HepG2 (cell line): ENCODE results near the gene BCL2A1. TPM values are rescaled to one million over a fixed set of nuclear protein-coding genes. Genes with fewer than 3 reads are reported as not detected.

Experiments
- ATAC-seq: fragments of 200-7000 bp; cut with Tn5 transposase; 3 replicates; pipeline ENCODE4 v1.9.1; 2020; ENCODE audit warnings: mild to moderate bottlenecking, moderate library complexity
- BruUV-seq: library from RNA; stranded (reverse); fragments of 400-500 nt; replicated peaks from 2 replicates; lab custom pipeline; 2021; lab: Mats Ljungman, UMichigan
- CTCF ChIA-PET: fragments of 300-600 bp; formaldehyde crosslinking; extraction: SDS; loops from one replicate; lab custom pipeline; 2021; ENCODE audit warnings: low total read pairs, inconsistent platforms, low intra/inter-chr PET ratio; lab: Yijun Ruan, JAX
- POLR2A ChIA-PET: fragments of 350-600 bp; sonication (Branson Sonifier 250); formaldehyde crosslinking; loops from one replicate; lab custom pipeline; 2020; ENCODE audit warnings: antibody characterized with exemption, inconsistent platforms; lab: Yijun Ruan, JAX
- DNase-seq: peaks from one replicate; pipeline ENCODE4 v3.0.0-alpha.2; 2015; ENCODE audit warnings: low spot score
- FAIRE-seq: peaks from 3 replicates; lab custom pipeline; 2011; peaks lifted over from hg19 to GRCh38; lab: Jason Lieb, UNC
- H2AFZ ChIP-seq: one replicate; pipeline ENCODE4 v1.6.1; 2011; ENCODE audit warnings: low read length, inconsistent platforms
- H3K27ac ChIP-seq: fragments of 300-600 bp; 3 replicates; pipeline ENCODE4 v1.8.0; 2011; ENCODE audit warnings: mixed run types, mild to moderate bottlenecking, mixed read lengths, low read length, inconsistent platforms; ENCODE audit not compliant: insufficient read depth; ENCODE audit errors: extremely low read length
- H3K27me3 ChIP-seq, 2 experiments: fragments of 200-600 bp in 1 of 2; 2 replicates in 1 of 2; 3 replicates in 1 of 2; pipeline versions ENCODE4 v1.6.0 to v1.8.0; 2011; ENCODE audit warnings: low read length in 2 of 2, mild to moderate bottlenecking in 2 of 2, moderate library complexity in 2 of 2, inconsistent platforms in 1 of 2; ENCODE audit not compliant: insufficient read depth in 2 of 2, control insufficient read depth in 1 of 2
- H3K36me3 ChIP-seq, 2 experiments: fragments of 200-600 bp in 1 of 2; replicated peaks in 1 of 2; 2 replicates in 1 of 2; 3 replicates in 1 of 2; pipeline versions ENCODE4 v1.5.1 to v1.8.0; 2011; ENCODE audit warnings: low read length in 2 of 2, inconsistent platforms in 1 of 2; ENCODE audit not compliant: insufficient read depth in 2 of 2, control insufficient read depth in 1 of 2
- H3K4me1 ChIP-seq: 2 replicates; pipeline ENCODE4 v1.5.1; 2012; ENCODE audit warnings: low read length, inconsistent platforms; ENCODE audit not compliant: insufficient read depth
- H3K4me2 ChIP-seq: 2 replicates; pipeline ENCODE4 v1.6.0; 2011; ENCODE audit warnings: low read depth, low read length, inconsistent platforms
- H3K4me3 ChIP-seq, 3 experiments: fragments of 200-600 bp in 1 of 3; sonication (generic), shearing (Covaris generic) in 1 of 3; replicated peaks in 1 of 3; 2 replicates each; pipeline ENCODE4 v1.5.1; 2011 to 2016; ENCODE audit warnings: low read length in 3 of 3, inconsistent platforms in 2 of 3, low read depth in 2 of 3, mild to moderate bottlenecking in 2 of 3, control low read depth in 1 of 3, mixed read lengths in 1 of 3; ENCODE audit not compliant: insufficient read depth in 1 of 3
- H3K79me2 ChIP-seq: one replicate; pipeline ENCODE4 v1.6.1; 2011; ENCODE audit warnings: low read length, inconsistent platforms; ENCODE audit not compliant: insufficient read depth
- H3K9ac ChIP-seq: 2 replicates; pipeline ENCODE4 v1.6.0; 2011; ENCODE audit warnings: mild to moderate bottlenecking, low read depth, low read length, inconsistent platforms; ENCODE audit not compliant: insufficient read depth
- H3K9me3 ChIP-seq: 2 replicates; pipeline ENCODE4 v1.5.1; 2012; ENCODE audit warnings: mild to moderate bottlenecking, low read length
- H4K20me1 ChIP-seq: 2 replicates; pipeline ENCODE4 v1.6.0; 2011; ENCODE audit warnings: inconsistent platforms, mild to moderate bottlenecking, low read length, moderate library complexity; ENCODE audit not compliant: insufficient read depth
- ATF5 ChIP-seq: sonication (generic); formaldehyde crosslinking; IDR thresholded peaks from 2 replicates; pipeline ENCODE4 v1.4.0; 2020; ENCODE audit warnings: mild to moderate bottlenecking, low read depth, missing genetic modification reagents
- HIC2 ChIP-seq: sonication (generic); formaldehyde crosslinking; IDR thresholded peaks from 2 replicates; pipeline ENCODE4 v1.9.0; 2022; ENCODE audit warnings: low read depth, missing genetic modification reagents
- MED1 ChIP-seq: sonication (generic); formaldehyde crosslinking; IDR thresholded peaks from 2 replicates; pipeline ENCODE4 v1.4.0; 2020; ENCODE audit warnings: missing genetic modification reagents
- MTF2 ChIP-seq: sonication (generic); formaldehyde crosslinking; IDR thresholded peaks from 2 replicates; pipeline ENCODE4 v1.5.0; 2020; ENCODE audit warnings: missing genetic modification reagents, borderline replicate concordance
- NR3C1 ChIP-seq: sonication (generic); formaldehyde crosslinking; IDR thresholded peaks from 2 replicates; pipeline ENCODE4 v1.4.0; 2020; ENCODE audit warnings: missing genetic modification reagents
- RBAK ChIP-seq: sonication (generic); formaldehyde crosslinking; IDR thresholded peaks from 2 replicates; pipeline ENCODE4 v1.5.1; 2020; ENCODE audit warnings: mild to moderate bottlenecking, missing genetic modification reagents
- SIN3A ChIP-seq: IDR thresholded peaks from 2 replicates; pipeline ENCODE4 v1.6.1; 2011; ENCODE audit warnings: low read depth, mild to moderate bottlenecking, control low read depth, low read length, borderline replicate concordance
- TCF7L2 ChIP-seq: IDR thresholded peaks from 2 replicates; pipeline ENCODE4 v1.6.1; 2011; ENCODE audit warnings: mild to moderate bottlenecking, low read depth, low read length, moderate library complexity
- TGIF2 ChIP-seq: IDR thresholded peaks from 2 replicates; pipeline ENCODE4 v1.6.1; 2016; ENCODE audit warnings: control low read depth, missing compliant biosample characterization
- TRAFD1 ChIP-seq: sonication (generic); formaldehyde crosslinking; IDR thresholded peaks from 2 replicates; pipeline ENCODE4 v1.5.1; 2020; ENCODE audit warnings: missing genetic modification reagents, mild to moderate bottlenecking, borderline replicate concordance
- ZFP37 ChIP-seq: sonication (generic); formaldehyde crosslinking; IDR thresholded peaks from 2 replicates; pipeline ENCODE4 v1.4.0; 2020; ENCODE audit warnings: missing genetic modification reagents, borderline replicate concordance
- ZNF296 ChIP-seq: sonication (generic); formaldehyde crosslinking; conservative IDR thresholded peaks from 2 replicates; pipeline ENCODE4 v1.5.0; 2020; ENCODE audit warnings: mild to moderate bottlenecking, missing genetic modification reagents
- ZNF484 ChIP-seq: sonication (generic); formaldehyde crosslinking; IDR thresholded peaks from 2 replicates; pipeline ENCODE4 v1.5.1; 2020; ENCODE audit warnings: mild to moderate bottlenecking, low read depth, missing genetic modification reagents, borderline replicate concordance
- ZNF574 ChIP-seq: sonication (generic); formaldehyde crosslinking; IDR thresholded peaks from 2 replicates; pipeline ENCODE4 v1.4.0; 2020; ENCODE audit warnings: missing genetic modification reagents
- ZNF580 ChIP-seq: IDR thresholded peaks from 2 replicates; pipeline ENCODE4 v1.6.1; 2016; ENCODE audit warnings: low read depth, borderline replicate concordance
- ZSCAN20 ChIP-seq: sonication (generic); formaldehyde crosslinking; IDR thresholded peaks from 2 replicates; pipeline ENCODE4 v1.4.0; 2020; ENCODE audit warnings: missing genetic modification reagents, mild to moderate bottlenecking, borderline replicate concordance
- ZZZ3 ChIP-seq: sonication (generic); formaldehyde crosslinking; IDR thresholded peaks from 2 replicates; pipeline ENCODE4 v1.4.0; 2020; ENCODE audit warnings: missing genetic modification reagents, mild to moderate bottlenecking, borderline replicate concordance
- WGBS: methylation state at CpG from one replicate; pipeline ENCODE4 v1.1.6; 2017; ENCODE audit warnings: low lambda C conversion rate; 5-methylcytosine and 5-hydroxymethylcytosine counted together
- in situ Hi-C: cut with HindIII; loops from 2 replicates; pipeline ENCODE4 v1.10.0; 2017; ENCODE audit warnings: low pct_unique_long_range_greater_than_20kb; ENCODE audit not compliant: extremely low pct_ligation_motif_present
- intact Hi-C: fragments of 100-400 bp; cut with micrococcal nuclease; formaldehyde crosslinking; loops from one replicate; pipeline ENCODE4 v1.10.0; 2022; ENCODE audit not compliant: unreplicated experiment
- polyA plus RNA-seq, 8 experiments: library from polyadenylated mRNA; depleted of rRNA in 3 of 8; stranded (reverse) in 7 of 8; unstranded in 1 of 8; fragments of >200 nt; fragmentation: Illumina TruSeq in 4 of 8; extraction: Trizol in 4 of 8; gene quantifications; 2 replicates each; pipeline versions ENCODE4 v1.2.1 to v1.2.3, GENCODE V29; 2011 to 2016; ENCODE audit warnings: low read depth in 4 of 8, missing spikeins in 1 of 8, mixed read lengths in 1 of 8; ENCODE audit not compliant: insufficient read depth in 1 of 8
- total RNA-seq, 5 experiments: library from RNA; depleted of rRNA; stranded (reverse); fragments of >200 nt; fragmentation: Illumina TruSeq; extraction: Trizol; gene quantifications; 2 replicates each; pipeline ENCODE4 v1.2.3, GENCODE V29; 2016; ENCODE audit warnings: low read depth in 1 of 5

The BCL2A1 gene
- total and polyA plus RNA-seq, 2 of the 13 experiments (the other 11 are each of a cell fraction or from before 2014, with no cell fraction given), result 0.08 to 0.31 TPM

GRCh38 chr15:80003934-80004472 lies 33.0 kb upstream of the BCL2A1 start:
- Histone ChIP-seq H3K27me3 (no peaks in the 10 kb centered on the region), H3K27ac (no peak overlapping the region), H3K36me3 (no peaks in the 10 kb centered on the region), H3K79me2 (no peaks in the 10 kb centered on the region), H3K9me3 (no peaks in the 10 kb centered on the region), H3K9ac (no peak overlapping the region), H4K20me1 (no peaks in the 10 kb centered on the region), H3K4me1 (peaks cover 25% of the 10 kb centered on the region), H3K4me2 (no peak overlapping the region), H2AFZ (no peak overlapping the region), H3K4me3 (no peak overlapping the region)
- BruUV-seq, result no TSS peak
- no peak for FAIRE-seq
- ChIA-PET CTCF (no interaction called here), POLR2A (no interaction called here)
- ATAC-seq, result no peak
- in situ Hi-C loops, result loop anchor here (25.0 kb wide), 1 partner anchor 308 kb away; no protein-coding TSS in a partner anchor
- no peak for DNase-seq
- intact Hi-C loops, result no loop called here
- WGBS, result over 99% methylated on average over 6 of the region's 6 CpGs
- no peak for TF ChIP-seq ZNF484 (CRISPR knock-in tag)
- TF ChIP-seq ZNF574 (CRISPR knock-in tag), result no peak
- TF ChIP-seq TCF7L2, result no peak
- TF ChIP-seq NR3C1 (CRISPR knock-in tag), result no peak
- no peak for TF ChIP-seq ZNF580 (CRISPR knock-in tag)
- no peak for TF ChIP-seq TGIF2 (CRISPR knock-in tag)
- no peak for TF ChIP-seq ZNF296 (CRISPR knock-in tag)
- no peak for TF ChIP-seq RBAK (CRISPR knock-in tag)
- TF ChIP-seq MED1 (CRISPR knock-in tag), result no peak
- no peak for TF ChIP-seq MTF2
- no peak for TF ChIP-seq SIN3A
- TF ChIP-seq HIC2 (CRISPR knock-in tag), result no peak
- no peak for TF ChIP-seq ZSCAN20
- no peak for TF ChIP-seq ZZZ3 (CRISPR knock-in tag)
- no peak for TF ChIP-seq ATF5
- no peak for TF ChIP-seq ZFP37 (CRISPR knock-in tag)
- TF ChIP-seq TRAFD1 (CRISPR knock-in tag), result no peak
